Stimulated activated CD4-positive, alpha-beta T cell treated with anti-CD3 and anti-CD28 coated beads, Interleukin-12 subunit alpha, Interleukin-12 subunit beta, amount 100 ng/mL, for 4 hours (primary cell): ENCODE results near the gene CORO1C.

Source experiments
- DNase-seq: peaks from one replicate; pipeline ENCODE4 v3.0.0-alpha.2; 2020

The CORO1C gene

GRCh38 chr12:108724054-108724889 lies 7.0 kb downstream of the CORO1C start:
- DNase-seq: no peak

GRCh38 chr12:108722992-108723766 lies 8.1 kb downstream of the CORO1C start:
- DNase-seq: no peak

GRCh38 chr12:108722463-108722862 lies 8.9 kb downstream of the CORO1C start:
- no peak for DNase-seq

- DNase-seq: no peak
Observed at GRCh38 chr12:108721824-108722223, 9.5 kb downstream of the CORO1C start.

- no peak for DNase-seq
Observed at GRCh38 chr12:108720757-108721514, 10.4 kb downstream of the CORO1C start.

GRCh38 chr12:108717243-108717642 lies 14.1 kb downstream of the CORO1C start:
- no peak for DNase-seq

- no peak for DNase-seq
Observed at GRCh38 chr12:108714866-108715265, 16.5 kb downstream of the CORO1C start.

GRCh38 chr12:108713471-108713870 lies 17.8 kb downstream of the CORO1C start:
- no peak for DNase-seq

- DNase-seq: no peak
Observed at GRCh38 chr12:108712925-108713203, 18.5 kb downstream of the CORO1C start.

- DNase-seq: no peak
Observed at GRCh38 chr12:108712165-108712924, 19.0 kb downstream of the CORO1C start.

GRCh38 chr12:108711489-108712164 lies 19.7 kb downstream of the CORO1C start:
- DNase-seq: no peak

GRCh38 chr12:108709697-108710096 lies 21.6 kb downstream of the CORO1C start:
- no peak for DNase-seq

GRCh38 chr12:108704527-108704926 lies 26.8 kb downstream of the CORO1C start:
- no peak for DNase-seq

GRCh38 chr12:108702595-108703320 lies 28.6 kb downstream of the CORO1C start:
- DNase-seq: no peak

- DNase-seq: no peak
Observed at GRCh38 chr12:108701779-108702441, 29.4 kb downstream of the CORO1C start.

- no peak for DNase-seq
Observed at GRCh38 chr12:108700833-108701541, 30.3 kb downstream of the CORO1C start.

- no peak for DNase-seq
Observed at GRCh38 chr12:108699955-108700563, 31.3 kb downstream of the CORO1C start.

- DNase-seq: no peak
Observed at GRCh38 chr12:108697905-108698304, 33.4 kb downstream of the CORO1C start.

GRCh38 chr12:108696996-108697290 lies 34.4 kb downstream of the CORO1C start:
- DNase-seq: no peak
